Measurements from ENCODE around the gene PCLAF. TPM values are rescaled to one million over a fixed set of nuclear protein-coding genes. Genes with fewer than 3 reads are reported as not detected.

Gene PCLAF
- total RNA-seq, 1 experiment from 2014 or later = 93.5 TPM

- no peak for DNase-seq (ENCODE audit: low read depth, low spot score)
- ChIA-PET POLR2A (no interaction called here), RAD21 (ENCODE audit: low non-redundant PET in 1 of 2, low total read pairs in 2 of 2, uncharacterized antibody in 2 of 2, unreplicated experiment in 2 of 2) (no interaction called here), CTCF (no interaction called here)
- H3K79me2 ChIP-seq (ENCODE audit: insufficient read depth, low read length) = no peaks in the 10 kb centered on the region
- no peak overlapping the region for H2AFZ ChIP-seq (ENCODE audit: low read depth, low read length, poor library complexity, severe bottlenecking)
- intact Hi-C loops (cut with micrococcal nuclease) = no loop called here
- TF ChIP-seq TCF7L2 (IDR thresholded peaks at IDR 0.05; ENCODE audit: borderline replicate concordance, extremely low read depth, insufficient read depth, insufficient read length) (no peak), SIN3A (IDR thresholded peaks at IDR 0.05; ENCODE audit: low read depth) (no peak), EZH2phosphoT487 (IDR thresholded peaks at IDR 0.05; ENCODE audit: borderline replicate concordance) (no peak), REST (IDR thresholded peaks at IDR 0.05; ENCODE audit: low read depth) (no peak), CEBPB (IDR thresholded peaks at IDR 0.05; ENCODE audit: low read depth) (no peak), SP1 (IDR thresholded peaks at IDR 0.05; ENCODE audit: low read depth) (no peak), CBX3 (IDR thresholded peaks at IDR 0.05; ENCODE audit: low read depth) (no peak), YY1 (IDR thresholded peaks at IDR 0.05; ENCODE audit: extremely low read depth, insufficient replicate concordance, low read depth, low read length) (no peak), ZBTB33 (IDR thresholded peaks at IDR 0.05; ENCODE audit: extremely low read depth, insufficient replicate concordance, low read length) (no peak), POLR2AphosphoS5 (IDR thresholded peaks at IDR 0.05; ENCODE audit: low read depth, low read length) (no peak)
- TF ChIP-seq, protein P1, sequence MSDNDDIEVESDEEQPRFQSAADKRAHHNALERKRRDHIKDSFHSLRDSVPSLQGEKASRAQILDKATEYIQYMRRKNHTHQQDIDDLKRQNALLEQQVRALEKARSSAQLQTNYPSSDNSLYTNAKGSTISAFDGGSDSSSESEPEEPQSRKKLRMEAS (IDR thresholded peaks at IDR 0.05) = no peak
- H4K20me1 ChIP-seq (ENCODE audit: insufficient read depth) = no peaks in the 10 kb centered on the region
- H3K4me1 ChIP-seq (ENCODE audit: control insufficient read depth in 1 of 2, insufficient read depth in 2 of 2, low read length in 2 of 2) = no peaks in the 10 kb centered on the region
- no TSS peak for BruUV-seq (replicated peaks)
- H3K4me2 ChIP-seq (ENCODE audit: low read length) = no peak overlapping the region
- no peak overlapping the region for H3K9ac ChIP-seq (ENCODE audit: low read length)
- peaks cover 19 to 32% of the 10 kb centered on the region in 2 experiments for H3K36me3 ChIP-seq (ENCODE audit: control insufficient read depth in 1 of 2, insufficient read depth in 2 of 2, low read length in 2 of 2)
- no peaks in the 10 kb centered on the region for H3K9me2 ChIP-seq (ENCODE audit: insufficient read depth)
- no peak overlapping the region for H3K27ac ChIP-seq (ENCODE audit: low read depth, low read length)
- no peak for ATAC-seq
- no peaks in the 10 kb centered on the region for H3K9me3 ChIP-seq (ENCODE audit: control insufficient read depth in 1 of 2, insufficient read depth in 1 of 2, low read depth in 1 of 2, low read length in 2 of 2)
- no peaks in the 10 kb centered on the region for H3K27me3 ChIP-seq (ENCODE audit: insufficient read depth, low read length)
- H3K4me3 ChIP-seq (replicated peaks in 1 of 2; ENCODE audit: low read depth in 1 of 2, low read length in 2 of 2) = no peak overlapping the region
Observed at GRCh38 chr15:64400583-64400982, 19.3 kb upstream of the PCLAF start.
